Nephron progenitor cell (in vitro differentiated cells): ENCODE results near the gene SLC29A3.
A peak's percentile ranks its signal among the peaks of the same experiment; 100 is the strongest.

ENCODE experiments used
- DNase-seq: peaks from one replicate; pipeline ENCODE4 v3.0.0; 2021
- H3K27ac Mint-ChIP-seq: 2 replicates; pipeline ENCODE4 v1.8.0; 2021; ENCODE audit warnings: mild to moderate bottlenecking, moderate library complexity, mixed read lengths
- H3K27me3 Mint-ChIP-seq: 2 replicates; pipeline ENCODE4 v1.8.0; 2021; ENCODE audit warnings: mild to moderate bottlenecking, low read depth, mixed read lengths; ENCODE audit not compliant: poor library complexity
- H3K36me3 Mint-ChIP-seq: 2 replicates; pipeline ENCODE4 v1.8.0; 2021; ENCODE audit warnings: low read depth, mixed read lengths
- H3K4me1 Mint-ChIP-seq: 2 replicates; pipeline ENCODE4 v1.8.0; 2021; ENCODE audit warnings: mixed read lengths
- H3K4me3 Mint-ChIP-seq: 2 replicates; pipeline ENCODE4 v1.8.0; 2021; ENCODE audit warnings: mild to moderate bottlenecking, moderate library complexity, mixed read lengths
- H3K9me3 Mint-ChIP-seq: 2 replicates; pipeline ENCODE4 v1.8.0; 2021; ENCODE audit warnings: mild to moderate bottlenecking, moderate library complexity, mixed read lengths
- TF ChIP-seq, protein P1 (sequence below): fragments of 200-600 bp; sonication (generic); IDR thresholded peaks from 2 replicates; pipeline ENCODE4 v1.5.0; 2021; ENCODE audit warnings: antibody characterized with exemption

SLC29A3 gene

DNA sequence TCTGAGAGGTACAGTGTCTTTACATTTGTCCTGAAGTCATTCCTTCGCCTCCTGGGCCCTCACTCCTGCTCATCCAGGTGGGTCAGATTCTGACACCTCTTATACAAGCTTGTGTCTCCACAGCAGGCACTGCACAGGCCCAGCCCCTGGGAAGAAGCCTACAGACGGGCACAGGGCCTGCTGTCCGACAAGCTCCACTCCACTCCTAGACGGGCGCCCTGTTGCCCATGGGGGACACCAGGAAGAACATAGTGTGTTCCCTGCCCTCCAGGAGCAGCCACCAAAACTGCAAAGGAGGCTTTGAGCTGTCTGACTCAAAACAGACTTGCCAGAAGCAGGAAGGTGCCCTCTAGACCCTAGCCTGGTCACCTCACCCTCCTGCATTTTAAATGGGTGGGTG is 45.6 kb upstream of the SLC29A3 start:
- no peak for DNase-seq
- Mint-ChIP-seq H3K36me3 (no peaks in the 10 kb centered on the region), H3K27me3 (no peaks in the 10 kb centered on the region), H3K27ac (no peak overlapping the region), H3K4me1 (peaks cover 68% of the 10 kb centered on the region), H3K4me3 (no peak overlapping the region), H3K9me3 (no peaks in the 10 kb centered on the region)
- TF ChIP-seq, protein P1, sequence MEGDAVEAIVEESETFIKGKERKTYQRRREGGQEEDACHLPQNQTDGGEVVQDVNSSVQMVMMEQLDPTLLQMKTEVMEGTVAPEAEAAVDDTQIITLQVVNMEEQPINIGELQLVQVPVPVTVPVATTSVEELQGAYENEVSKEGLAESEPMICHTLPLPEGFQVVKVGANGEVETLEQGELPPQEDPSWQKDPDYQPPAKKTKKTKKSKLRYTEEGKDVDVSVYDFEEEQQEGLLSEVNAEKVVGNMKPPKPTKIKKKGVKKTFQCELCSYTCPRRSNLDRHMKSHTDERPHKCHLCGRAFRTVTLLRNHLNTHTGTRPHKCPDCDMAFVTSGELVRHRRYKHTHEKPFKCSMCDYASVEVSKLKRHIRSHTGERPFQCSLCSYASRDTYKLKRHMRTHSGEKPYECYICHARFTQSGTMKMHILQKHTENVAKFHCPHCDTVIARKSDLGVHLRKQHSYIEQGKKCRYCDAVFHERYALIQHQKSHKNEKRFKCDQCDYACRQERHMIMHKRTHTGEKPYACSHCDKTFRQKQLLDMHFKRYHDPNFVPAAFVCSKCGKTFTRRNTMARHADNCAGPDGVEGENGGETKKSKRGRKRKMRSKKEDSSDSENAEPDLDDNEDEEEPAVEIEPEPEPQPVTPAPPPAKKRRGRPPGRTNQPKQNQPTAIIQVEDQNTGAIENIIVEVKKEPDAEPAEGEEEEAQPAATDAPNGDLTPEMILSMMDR: no peak

GRCh38 chr10:71274901-71275796 is 43.9 kb upstream of the SLC29A3 start:
- DNase-seq: no peak
- TF ChIP-seq, protein P1: no peak
- peaks cover 62% of the 10 kb centered on the region for H3K4me1 Mint-ChIP-seq
- H3K27ac Mint-ChIP-seq: no peak overlapping the region
- peaks cover 1% of the 10 kb centered on the region for H3K36me3 Mint-ChIP-seq
- H3K27me3 Mint-ChIP-seq: no peaks in the 10 kb centered on the region
- no peaks in the 10 kb centered on the region for H3K9me3 Mint-ChIP-seq
- no peak overlapping the region for H3K4me3 Mint-ChIP-seq

GRCh38 chr10:71276873-71277272 is 42.2 kb upstream of the SLC29A3 start:
- Mint-ChIP-seq H3K4me3 (no peak overlapping the region), H3K27ac (no peak overlapping the region), H3K9me3 (no peaks in the 10 kb centered on the region), H3K4me1 (peaks cover 48% of the 10 kb centered on the region), H3K27me3 (no peaks in the 10 kb centered on the region), H3K36me3 (peaks cover 8% of the 10 kb centered on the region)
- TF ChIP-seq, protein P1: no peak
- DNase-seq: no peak

DNA sequence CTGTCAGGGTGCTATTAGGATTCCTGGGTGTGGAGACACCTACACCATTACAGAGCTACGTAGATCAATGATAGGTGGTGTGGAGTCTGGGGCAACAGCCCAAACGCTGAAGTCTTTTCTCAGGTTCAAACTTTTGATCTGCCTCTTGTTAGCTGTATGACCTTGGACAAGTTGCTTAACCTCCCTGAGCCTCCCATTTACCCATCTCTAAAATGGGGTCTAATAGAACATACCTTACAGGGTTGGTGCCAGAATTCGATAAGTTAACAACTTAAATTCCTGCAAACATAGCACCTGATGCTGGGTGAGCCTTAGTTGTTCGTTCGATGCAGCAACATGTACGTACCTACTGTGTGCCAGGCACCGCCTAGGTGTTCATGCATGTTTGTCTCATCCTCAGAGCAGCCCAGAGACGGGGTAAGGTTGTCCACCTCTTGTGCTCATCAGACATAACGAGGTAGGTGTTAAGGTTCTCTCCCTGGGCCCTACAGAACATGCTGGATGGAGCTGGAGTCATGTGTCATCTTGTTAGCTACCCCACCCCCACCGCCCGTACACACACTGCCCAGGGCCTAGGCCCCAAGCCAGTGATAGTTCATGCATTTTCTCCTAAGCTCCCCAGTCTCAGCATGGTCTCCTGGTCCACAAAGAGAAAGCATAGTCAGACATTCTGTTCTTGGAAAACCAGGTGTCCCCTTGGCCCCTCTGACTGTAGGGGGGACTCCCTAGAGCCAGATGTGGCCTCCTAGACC is 41.0 kb upstream of the SLC29A3 start:
- H3K9me3 Mint-ChIP-seq: no peaks in the 10 kb centered on the region
- peaks cover 16% of the 10 kb centered on the region for H3K36me3 Mint-ChIP-seq
- H3K27me3 Mint-ChIP-seq: no peaks in the 10 kb centered on the region
- TF ChIP-seq, protein P1: no peak
- H3K27ac Mint-ChIP-seq: no peak overlapping the region
- no peak for DNase-seq
- H3K4me3 Mint-ChIP-seq: no peak overlapping the region
- peaks cover 44% of the 10 kb centered on the region for H3K4me1 Mint-ChIP-seq

DNA sequence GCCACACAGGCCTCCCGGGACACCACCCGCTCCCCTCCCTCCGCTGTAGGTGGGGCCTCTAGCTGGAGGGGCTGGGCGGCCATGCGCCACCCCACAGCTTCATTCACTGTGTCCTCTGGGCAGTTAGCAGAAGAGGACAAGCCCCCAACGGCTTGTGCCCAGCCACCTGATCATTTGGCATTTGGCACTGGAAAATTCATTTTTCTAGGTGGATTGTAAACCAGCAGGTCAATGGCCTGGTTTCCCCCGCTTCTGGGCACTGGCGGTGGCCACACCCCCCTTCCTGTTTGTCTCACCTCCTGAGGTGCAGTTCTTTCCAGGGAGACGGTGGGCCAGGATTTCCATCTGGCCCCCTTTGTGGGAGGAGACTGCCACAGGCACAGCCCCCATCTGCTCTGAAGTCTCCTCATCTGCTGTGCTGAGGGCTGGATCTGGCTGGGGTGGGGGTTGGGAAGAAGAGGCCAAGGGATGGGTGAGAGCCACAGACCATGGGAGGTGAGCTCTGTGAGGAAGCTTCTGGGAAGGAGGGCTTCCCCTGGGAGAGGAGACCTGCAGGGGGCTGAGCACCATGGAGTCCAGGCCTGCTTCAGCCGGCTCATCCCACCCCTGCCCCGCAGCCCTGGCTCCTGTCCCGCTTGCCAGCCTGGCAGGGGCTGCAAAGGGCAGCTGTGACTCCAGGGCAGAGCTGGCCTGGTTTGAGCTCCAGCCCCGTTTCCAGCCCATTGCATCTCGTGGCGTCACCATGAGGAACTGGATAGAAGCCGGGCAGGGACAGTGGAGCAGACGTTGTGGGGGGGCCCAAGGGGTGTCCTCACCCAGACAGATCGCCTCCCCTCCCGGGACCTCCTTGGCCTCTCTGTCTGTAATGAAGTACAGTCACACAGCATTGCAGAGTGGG is 40.1 kb upstream of the SLC29A3 start:
- no peak for DNase-seq
- Mint-ChIP-seq H3K27me3 (no peaks in the 10 kb centered on the region), H3K9me3 (no peaks in the 10 kb centered on the region), H3K4me3 (no peak overlapping the region), H3K4me1 (peaks cover 52% of the 10 kb centered on the region), H3K36me3 (peaks cover 16% of the 10 kb centered on the region), H3K27ac (peak overlapping the region; percentile 29)
- TF ChIP-seq, protein P1: no peak
